AG09309 (cell line): Measurements from ENCODE around the gene PPM1E.

Source experiments
- DNase-seq: peaks from one replicate; pipeline ENCODE4 v3.0.0-alpha.2; 2010; ENCODE audit warnings: low read depth
- H3K4me3 ChIP-seq: 2 replicates; pipeline ENCODE4 v1.5.1; 2011; ENCODE audit warnings: mild to moderate bottlenecking, low read depth, low read length, moderate library complexity; ENCODE audit not compliant: control insufficient read depth
- CTCF ChIP-seq: IDR thresholded peaks from 2 replicates; pipeline ENCODE4 v1.5.1; 2011; ENCODE audit warnings: mild to moderate bottlenecking, low read depth, low read length, inconsistent platforms; ENCODE audit not compliant: insufficient read depth, control insufficient read depth; ENCODE audit errors: missing control alignments

The PPM1E gene

GRCh38 chr17:59028328-59028727 lies 272.7 kb downstream of the PPM1E start:
- DNase-seq, result no peak
- TF ChIP-seq CTCF, result no peak
- no peak overlapping the region for H3K4me3 ChIP-seq

GRCh38 chr17:59030811-59031210 lies 275.2 kb downstream of the PPM1E start:
- no peak for DNase-seq
- TF ChIP-seq CTCF, result no peak
- H3K4me3 ChIP-seq, result no peak overlapping the region
